D341Med (cell line): ENCODE measurements around the gene SPEN.
A peak's percentile ranks its signal among the peaks of the same experiment; 100 is the strongest.
"Not testable (repeated sequence)": the region's sequence is repeated elsewhere in the genome, so short reads cannot be mapped to it uniquely, and the experiment has no call there.

Source experiments
- DNase-seq: peaks from one replicate; pipeline ENCODE4 v3.0.0; 2012; ENCODE audit warnings: low spot score

Gene SPEN

GRCh38 chr1:15847100-15847892 is at the start of gene SPEN:
SPEN (plus strand) TSS chr1:15847707; CDS start chr1:15848068, 361 bp downstream.
- peak; percentile 94 for DNase-seq

- DNase-seq = no peak
Observed at GRCh38 chr1:15799004-15799867, 48.3 kb upstream of the SPEN start.

GRCh38 chr1:15799928-15800835 is 47.3 kb upstream of the SPEN start:
- no peak for DNase-seq

- no peak for DNase-seq
Observed at GRCh38 chr1:15802234-15802965, 45.1 kb upstream of the SPEN start.

GRCh38 chr1:15803380-15803779 is 44.1 kb upstream of the SPEN start:
- DNase-seq = peak; percentile 51

GRCh38 chr1:15804060-15804459 is 43.4 kb upstream of the SPEN start:
- no peak for DNase-seq

GRCh38 chr1:15807121-15807520 is 40.4 kb upstream of the SPEN start:
- DNase-seq = no peak

- DNase-seq = not testable (repeated sequence)
Observed at GRCh38 chr1:15807549-15807948, 40.0 kb upstream of the SPEN start, which contains the start of gene UQCRHL. UQCRHL (minus strand) TSS chr1:15807649; CDS start chr1:15807649, 0 bp downstream.

- no peak for DNase-seq
Observed at GRCh38 chr1:15808955-15809354, 38.6 kb upstream of the SPEN start.

GRCh38 chr1:15810073-15810472 is 37.4 kb upstream of the SPEN start:
- no peak for DNase-seq

- no peak for DNase-seq
Observed at GRCh38 chr1:15816674-15817073, 30.8 kb upstream of the SPEN start.

GRCh38 chr1:15820478-15820877 is 27.0 kb upstream of the SPEN start:
- no peak for DNase-seq

- no peak for DNase-seq
Observed at GRCh38 chr1:15825800-15826199, 21.7 kb upstream of the SPEN start.

GRCh38 chr1:15826810-15827507 is 20.5 kb upstream of the SPEN start:
- no peak for DNase-seq

- DNase-seq = not testable (repeated sequence)
Observed at GRCh38 chr1:15827567-15827966, 19.9 kb upstream of the SPEN start.

- DNase-seq = not testable (repeated sequence)
Observed at GRCh38 chr1:15828931-15829330, 18.6 kb upstream of the SPEN start.

GRCh38 chr1:15830258-15830657 is 17.2 kb upstream of the SPEN start:
- no peak for DNase-seq

- no peak for DNase-seq
Observed at GRCh38 chr1:15833069-15833679, 14.3 kb upstream of the SPEN start.

GRCh38 chr1:15833842-15834405 is 13.6 kb upstream of the SPEN start:
- no peak for DNase-seq
